Measurements from ENCODE around the gene METTL26. TPM values are rescaled to one million over a fixed set of nuclear protein-coding genes. Genes with fewer than 3 reads are reported as not detected.

The METTL26 gene
- total and polyA plus RNA-seq, 2 of the 8 experiments (the other 6 are each of a cell fraction or from before 2014, with no cell fraction given), result 100 to 186 TPM

GRCh38 chr16:646679-647172 is 10.6 kb upstream of the METTL26 start (continued):
- TF ChIP-seq SAP30 (IDR thresholded peaks at IDR 0.05; ENCODE audit: insufficient read depth, insufficient replicate concordance, low read length) (no peak), TAF7 (optimal IDR thresholded peaks at IDR 0.05; ENCODE audit: borderline replicate concordance, low read depth, low read length) (no peak), RAD21 (IDR thresholded peaks at IDR 0.05 in 1 of 2, conservative IDR thresholded peaks at IDR 0.05 in 1 of 2; ENCODE audit: low read depth in 2 of 2, low read length in 2 of 2) (no peak), EP300 (IDR thresholded peaks at IDR 0.05; ENCODE audit: borderline replicate concordance in 1 of 2, low read depth in 2 of 2, low read length in 2 of 2) (no peak)

All from H1 (cell line).